Upper lobe of left lung (tissue), 6 donors: ENCODE results near the gene CRYBG1. TPM values are rescaled to one million over a fixed set of nuclear protein-coding genes. Genes with fewer than 3 reads are reported as not detected.

ENCODE experiments used
- ATAC-seq, 2 donors: fragments of 200-7000 bp; cut with Tn5 transposase; one replicate each; pipeline ENCODE4 v1.9.1; 2022; ENCODE audit warnings: mild to moderate bottlenecking in 2 of 2, moderate library complexity in 2 of 2; ENCODE audit not compliant: low FRiP score in 2 of 2
- DNase-seq, 2 donors: peaks; one replicate each; pipeline ENCODE4 v3.0.0-alpha.2; 2019 to 2020
- H3K27ac ChIP-seq, 4 donors: fragments of 200-600 bp; sonication (generic); one replicate each; pipeline ENCODE4 v1.5.1; 2016 to 2019
- H3K27me3 ChIP-seq, 4 donors: fragments of 200-600 bp; sonication (generic); one replicate each; pipeline ENCODE4 v1.5.1; 2017 to 2019
- H3K36me3 ChIP-seq, 4 donors: fragments of 200-600 bp; sonication (generic); one replicate each; pipeline ENCODE4 v1.5.1; 2016 to 2019
- H3K4me1 ChIP-seq, 4 donors: fragments of 200-600 bp; sonication (generic); one replicate each; pipeline ENCODE4 v1.5.1; 2018 to 2019
- H3K4me3 ChIP-seq, 4 donors: fragments of 200-600 bp; sonication (generic); one replicate each; pipeline ENCODE4 v1.5.1; 2017 to 2019; ENCODE audit warnings: mild to moderate bottlenecking in 2 of 4, moderate library complexity in 1 of 4
- H3K9me3 ChIP-seq, 4 donors: fragments of 200-600 bp; sonication (generic); one replicate each; pipeline ENCODE4 v1.5.1; 2018 to 2019
- CTCF ChIP-seq, 6 experiments: fragments of 450-650 bp in 4 of 6; fragments of 200-600 bp in 2 of 6; sonication (generic) in 2 of 6; IDR thresholded peaks; one replicate each; pipeline ENCODE4 v1.5.1; 2016 to 2019; ENCODE audit warnings: antibody characterized with exemption in 6 of 6
- EP300 ChIP-seq, 4 donors: sonication (generic); formaldehyde crosslinking; IDR thresholded peaks; one replicate each; pipeline ENCODE4 v1.5.1; 2017; ENCODE audit warnings: antibody characterized with exemption in 4 of 4, control low read depth in 2 of 4
- POLR2A ChIP-seq, 4 donors: fragments of 450-650 bp; IDR thresholded peaks; one replicate each; pipeline ENCODE4 v1.5.1; 2016 to 2017; ENCODE audit warnings: antibody characterized with exemption in 4 of 4, mild to moderate bottlenecking in 2 of 4
- POLR2AphosphoS5 ChIP-seq, 2 donors: sonication (generic); formaldehyde crosslinking; IDR thresholded peaks; one replicate each; pipeline ENCODE4 v1.5.1; 2017; ENCODE audit warnings: antibody characterized with exemption in 2 of 2
- WGBS, 2 donors: methylation state at CpG; one replicate each; pipeline ENCODE4 v1.1.5; 2017 to 2018; 5-methylcytosine and 5-hydroxymethylcytosine counted together
- total RNA-seq, 6 donors: library from RNA; depleted of rRNA in 4 of 6; stranded (reverse); fragments of >200 nt in 4 of 6; gene quantifications; one replicate each; pipeline versions ENCODE4 v1.1.0 to v1.2.1, GENCODE V29; 2016 to 2021
- donor health status: DM: no; HTN: no; CAD: no; lungs with moderate emphysema.
- donor health status: DM: no; HTN: yes; CAD: no; lungs with severe emphysema.

The CRYBG1 gene
- total RNA-seq, 6 donors from 2014 or later, result 17.8 to 35.1 (median 25.5) TPM

GRCh38 chr6:106488494-106489370 lies 128.2 kb downstream of the CRYBG1 start:
- ATAC-seq (no peak), DNase-seq (no peak)
- WGBS, 2 donors, result 44 to 56% methylated on average over 3 to 4 of the region's 4 CpGs
- H3K4me3 ChIP-seq, result no peak overlapping the region
- no peaks in the 10 kb centered on the region for H3K36me3 ChIP-seq
- no peaks in the 10 kb centered on the region for H3K4me1 ChIP-seq
- H3K27me3 ChIP-seq, result no peaks in the 10 kb centered on the region
- no peaks in the 10 kb centered on the region for H3K9me3 ChIP-seq
- TF ChIP-seq POLR2A (IDR thresholded peaks at IDR 0.05), result no peak
- TF ChIP-seq EP300 (IDR thresholded peaks at IDR 0.05), result no peak
- TF ChIP-seq POLR2AphosphoS5 (IDR thresholded peaks at IDR 0.05), result no peak
- H3K27ac ChIP-seq, result no peak overlapping the region

GRCh38 chr6:106490030-106490429 lies 129.5 kb downstream of the CRYBG1 start:
- Histone ChIP-seq H3K36me3 (no peaks in the 10 kb centered on the region), H3K9me3 (no peaks in the 10 kb centered on the region), H3K4me3 (no peak overlapping the region), H3K4me1 (no peaks in the 10 kb centered on the region), H3K27me3 (no peaks in the 10 kb centered on the region), H3K27ac (no peak overlapping the region)
- TF ChIP-seq POLR2AphosphoS5 (IDR thresholded peaks at IDR 0.05) (no peak), EP300 (IDR thresholded peaks at IDR 0.05) (no peak), CTCF (IDR thresholded peaks at IDR 0.05) (no peak), POLR2A (IDR thresholded peaks at IDR 0.05) (no peak)
- no peak for DNase-seq
- WGBS, 2 donors, result 84 to 92% methylated on average over 1 of the region's 1 CpG
- ATAC-seq, result no peak

DNA sequence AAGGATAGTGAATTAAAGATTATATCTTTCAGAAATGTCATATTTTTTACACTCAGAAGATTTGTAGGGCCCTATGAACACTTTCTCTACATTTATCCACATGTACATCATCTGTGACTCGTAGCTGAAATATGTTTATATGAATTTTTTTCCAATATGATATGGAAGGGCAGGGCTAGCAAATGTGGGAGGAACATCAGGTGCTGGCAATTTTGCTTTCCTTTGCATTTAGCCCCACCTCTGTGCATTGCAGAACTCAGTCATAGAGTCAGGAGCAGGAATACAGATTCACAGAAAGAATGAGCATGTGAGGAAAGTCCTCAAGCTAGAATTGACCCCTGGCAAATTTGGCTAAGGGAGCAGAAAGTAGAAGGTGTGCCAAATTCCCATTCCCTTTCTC lies 129.9 kb downstream of the CRYBG1 start:
- TF ChIP-seq CTCF (IDR thresholded peaks at IDR 0.05) (no peak), POLR2AphosphoS5 (IDR thresholded peaks at IDR 0.05) (no peak), EP300 (IDR thresholded peaks at IDR 0.05) (no peak), POLR2A (IDR thresholded peaks at IDR 0.05) (no peak)
- DNase-seq, result no peak
- H3K4me1 ChIP-seq, result no peaks in the 10 kb centered on the region
- no peaks in the 10 kb centered on the region for H3K27me3 ChIP-seq
- H3K9me3 ChIP-seq, result no peaks in the 10 kb centered on the region
- no peak for ATAC-seq
- H3K27ac ChIP-seq, result no peak overlapping the region
- no peak overlapping the region for H3K4me3 ChIP-seq
- H3K36me3 ChIP-seq, result no peaks in the 10 kb centered on the region
- 76 to 77% methylated on average over 1 of the region's 1 CpG for WGBS, 2 donors

GRCh38 chr6:106490974-106491373 lies 130.5 kb downstream of the CRYBG1 start:
- ATAC-seq, result no peak
- Histone ChIP-seq H3K27ac (no peak overlapping the region), H3K4me3 (no peak overlapping the region), H3K9me3 (no peaks in the 10 kb centered on the region), H3K27me3 (no peaks in the 10 kb centered on the region), H3K4me1 (no peaks in the 10 kb centered on the region), H3K36me3 (no peaks in the 10 kb centered on the region)
- DNase-seq, result no peak
- WGBS, 2 donors, result 67 to 74% methylated on average over 3 of the region's 3 CpGs
- TF ChIP-seq EP300 (IDR thresholded peaks at IDR 0.05), result no peak
- no peak for TF ChIP-seq CTCF (IDR thresholded peaks at IDR 0.05)
- TF ChIP-seq POLR2A (IDR thresholded peaks at IDR 0.05), result no peak
- no peak for TF ChIP-seq POLR2AphosphoS5 (IDR thresholded peaks at IDR 0.05)

DNA sequence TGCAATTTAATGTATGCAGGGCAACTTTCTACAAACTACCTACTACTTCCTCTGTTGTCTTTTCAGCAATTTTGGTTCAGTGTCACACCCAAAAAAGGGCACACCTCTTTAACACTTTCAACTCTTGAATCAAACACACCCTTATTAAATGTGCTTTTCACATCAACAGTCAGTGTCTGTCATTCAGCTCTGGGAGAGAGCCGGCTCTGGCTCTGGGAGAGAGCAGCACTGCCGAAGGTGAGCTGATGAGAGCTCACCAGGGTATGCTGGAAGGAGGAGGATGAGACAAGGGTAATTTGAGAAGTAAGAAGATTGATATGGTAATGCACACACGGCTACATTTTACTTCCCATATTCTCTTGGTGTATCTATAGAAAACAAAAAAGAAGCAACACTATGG lies 134.5 kb downstream of the CRYBG1 start:
- H3K4me3 ChIP-seq, result no peak overlapping the region
- H3K4me1 ChIP-seq, result peaks cover 0 to 5% (median 0%) of the 10 kb centered on the region in 4 donors
- DNase-seq (no peak), ATAC-seq (no peak)
- TF ChIP-seq CTCF (IDR thresholded peaks at IDR 0.05) (no peak), EP300 (IDR thresholded peaks at IDR 0.05) (no peak), POLR2AphosphoS5 (IDR thresholded peaks at IDR 0.05) (no peak), POLR2A (IDR thresholded peaks at IDR 0.05) (no peak)
- no peak overlapping the region for H3K27ac ChIP-seq
- H3K9me3 ChIP-seq, result no peaks in the 10 kb centered on the region
- WGBS, 2 donors, result 52 to 61% methylated on average over 3 of the region's 3 CpGs
- no peaks in the 10 kb centered on the region for H3K27me3 ChIP-seq
- no peaks in the 10 kb centered on the region for H3K36me3 ChIP-seq
